UCSD-AML1 (cell line): ENCODE measurements around the gene CSF2.

Source experiments
- DNase-seq: peaks from one replicate; lab custom pipeline; 2025; ENCODE audit not compliant: unreplicated experiment; lab: John Stamatoyannopoulos, UW

The CSF2 gene

GRCh38 chr5:132073231-132074013, at the start of gene CSF2:
Gene CSF2, plus strand, starts transcription at chr5:132073789. Its CDS starts 35 bp downstream, at chr5:132073824.
- DNase-seq, result no peak

GRCh38 chr5:132024117-132024435, 49.5 kb upstream of the CSF2 start:
- DNase-seq, result no peak

- DNase-seq, result no peak
Observed at GRCh38 chr5:132024789-132025402, 48.7 kb upstream of the CSF2 start.

GRCh38 chr5:132025403-132025971, 48.1 kb upstream of the CSF2 start:
- DNase-seq, result no peak

- no peak for DNase-seq
Observed at GRCh38 chr5:132026516-132027008, 47.0 kb upstream of the CSF2 start.

- no peak for DNase-seq
Observed at GRCh38 chr5:132027027-132027426, 46.6 kb upstream of the CSF2 start.

- no peak for DNase-seq
Observed at GRCh38 chr5:132029609-132030330, 43.8 kb upstream of the CSF2 start.

GRCh38 chr5:132030610-132031009, 43.0 kb upstream of the CSF2 start:
- DNase-seq, result no peak

- no peak for DNase-seq
Observed at GRCh38 chr5:132032196-132032595, 41.4 kb upstream of the CSF2 start.

- no peak for DNase-seq
Observed at GRCh38 chr5:132033122-132033521, 40.5 kb upstream of the CSF2 start.

- no peak for DNase-seq
Observed at GRCh38 chr5:132037353-132037752, 36.2 kb upstream of the CSF2 start.

- DNase-seq, result peak; percentile 40
Observed at GRCh38 chr5:132044207-132044606, 29.4 kb upstream of the CSF2 start.

GRCh38 chr5:132046880-132047299, 26.7 kb upstream of the CSF2 start:
- DNase-seq, result no peak

GRCh38 chr5:132049093-132049492, 24.5 kb upstream of the CSF2 start:
- no peak for DNase-seq

GRCh38 chr5:132049559-132049958, 24.0 kb upstream of the CSF2 start:
- no peak for DNase-seq

GRCh38 chr5:132050136-132050535, 23.5 kb upstream of the CSF2 start:
- DNase-seq, result peak; percentile 61

- no peak for DNase-seq
Observed at GRCh38 chr5:132050661-132051552, 22.7 kb upstream of the CSF2 start.

- DNase-seq, result no peak
Observed at GRCh38 chr5:132052520-132052919, 21.1 kb upstream of the CSF2 start.

GRCh38 chr5:132053483-132053882, 20.1 kb upstream of the CSF2 start:
- no peak for DNase-seq

GRCh38 chr5:132054031-132054696, 19.4 kb upstream of the CSF2 start:
- no peak for DNase-seq
